Panc1 (cell line): ENCODE results near the gene HES1. TPM values are rescaled to one million over a fixed set of nuclear protein-coding genes. Genes with fewer than 3 reads are reported as not detected.

ENCODE experiments used
- ATAC-seq: fragments of 200-7000 bp; cut with Tn5 transposase; 2 replicates; pipeline ENCODE4 v1.9.1; 2020; ENCODE audit warnings: mild to moderate bottlenecking, moderate library complexity
- BruUV-seq: library from RNA; stranded (reverse); fragments of 400-500 nt; replicated peaks from 2 replicates; lab custom pipeline; 2021; lab: Mats Ljungman, UMichigan
- CTCF ChIA-PET: fragments of 300-600 bp; sonication (Branson Sonifier 250); formaldehyde crosslinking; loops from one replicate; lab custom pipeline; 2022; ENCODE audit warnings: antibody characterized with exemption; lab: Charles Lee
- POLR2A ChIA-PET: fragments of 300-600 bp; sonication (Branson Sonifier 250); formaldehyde crosslinking; loops from one replicate; lab custom pipeline; 2022; ENCODE audit warnings: antibody characterized with exemption; lab: Charles Lee
- DNase-seq: peaks from one replicate; pipeline ENCODE4 v3.0.0-alpha.2; 2010; ENCODE audit warnings: low read depth, low spot score
- H3K27ac ChIP-seq: 2 replicates; pipeline ENCODE4 v1.5.1; 2011; ENCODE audit warnings: mild to moderate bottlenecking, low read length, inconsistent platforms
- H3K27me3 ChIP-seq: fragments of 200-500 bp; sonication (Bioruptor generic); 2 replicates; pipeline ENCODE4 v1.6.0; 2014; ENCODE audit warnings: low read length, inconsistent platforms; ENCODE audit not compliant: control insufficient read depth, insufficient read depth
- H3K36me3 ChIP-seq: fragments of 200-500 bp; sonication (Bioruptor generic); 2 replicates; pipeline ENCODE4 v1.5.1; 2014; ENCODE audit warnings: inconsistent platforms, mild to moderate bottlenecking, low read length, moderate library complexity; ENCODE audit not compliant: control insufficient read depth, insufficient read depth
- H3K4me1 ChIP-seq: 2 replicates; pipeline ENCODE4 v1.5.1; 2011; ENCODE audit warnings: inconsistent platforms, mild to moderate bottlenecking, low read length, moderate library complexity; ENCODE audit not compliant: control insufficient read depth, insufficient read depth
- H3K4me3 ChIP-seq, 2 experiments: 2 replicates each; pipeline ENCODE4 v1.5.1; 2011 to 2012; ENCODE audit warnings: low read depth in 2 of 2, low read length in 2 of 2, mild to moderate bottlenecking in 2 of 2, inconsistent platforms in 1 of 2, moderate library complexity in 1 of 2
- H3K9me3 ChIP-seq: fragments of 200-500 bp; sonication (Bioruptor generic); 2 replicates; pipeline ENCODE4 v1.5.1; 2014; ENCODE audit warnings: low read depth, mild to moderate bottlenecking, inconsistent platforms, low read length, moderate library complexity; ENCODE audit not compliant: control insufficient read depth, insufficient read depth
- POLR2AphosphoS5 ChIP-seq: IDR thresholded peaks from 2 replicates; pipeline ENCODE4 v1.6.1; 2012; ENCODE audit warnings: mild to moderate bottlenecking, low read depth, low read length, moderate library complexity
- SIN3A ChIP-seq: IDR thresholded peaks from 2 replicates; pipeline ENCODE4 v1.6.1; 2012; ENCODE audit warnings: low read depth, mild to moderate bottlenecking, low read length, moderate library complexity, borderline replicate concordance; ENCODE audit not compliant: insufficient read depth
- TCF7L2 ChIP-seq: IDR thresholded peaks from 2 replicates; pipeline ENCODE4 v1.6.1; 2011; ENCODE audit warnings: mild to moderate bottlenecking, low read depth, low read length, inconsistent platforms
- in situ Hi-C: cut with HindIII; loops from 2 replicates; pipeline ENCODE4 v1.10.0; 2016; ENCODE audit warnings: low sequenced_read_pairs, low pct_unique_long_range_greater_than_20kb
- intact Hi-C: fragments of 100-400 bp; cut with micrococcal nuclease; formaldehyde crosslinking; loops from one replicate; pipeline ENCODE4 v1.10.0; 2022; ENCODE audit not compliant: unreplicated experiment
- total RNA-seq: library from RNA; stranded (reverse); gene quantifications from one replicate; pipeline ENCODE4 v1.2.1, GENCODE V29; 2021; ENCODE audit not compliant: unreplicated experiment
- TF ChIP-seq, protein P1 (sequence below), 2 experiments: IDR thresholded peaks; 2 replicates each; pipeline ENCODE4 v1.6.1; 2011 to 2012; ENCODE audit warnings: low read depth in 2 of 2, control low read depth in 1 of 2, low read length in 1 of 2, mild to moderate bottlenecking in 1 of 2, moderate library complexity in 1 of 2; ENCODE audit not compliant: insufficient read depth in 1 of 2
- TF ChIP-seq, protein P2 (sequence below): fragments of 450-650 bp; IDR thresholded peaks from 2 replicates; pipeline ENCODE4 v1.5.1; 2017; ENCODE audit warnings: mild to moderate bottlenecking

The HES1 gene
- total RNA-seq, 1 experiment from 2014 or later, result 28.5 TPM

DNA sequence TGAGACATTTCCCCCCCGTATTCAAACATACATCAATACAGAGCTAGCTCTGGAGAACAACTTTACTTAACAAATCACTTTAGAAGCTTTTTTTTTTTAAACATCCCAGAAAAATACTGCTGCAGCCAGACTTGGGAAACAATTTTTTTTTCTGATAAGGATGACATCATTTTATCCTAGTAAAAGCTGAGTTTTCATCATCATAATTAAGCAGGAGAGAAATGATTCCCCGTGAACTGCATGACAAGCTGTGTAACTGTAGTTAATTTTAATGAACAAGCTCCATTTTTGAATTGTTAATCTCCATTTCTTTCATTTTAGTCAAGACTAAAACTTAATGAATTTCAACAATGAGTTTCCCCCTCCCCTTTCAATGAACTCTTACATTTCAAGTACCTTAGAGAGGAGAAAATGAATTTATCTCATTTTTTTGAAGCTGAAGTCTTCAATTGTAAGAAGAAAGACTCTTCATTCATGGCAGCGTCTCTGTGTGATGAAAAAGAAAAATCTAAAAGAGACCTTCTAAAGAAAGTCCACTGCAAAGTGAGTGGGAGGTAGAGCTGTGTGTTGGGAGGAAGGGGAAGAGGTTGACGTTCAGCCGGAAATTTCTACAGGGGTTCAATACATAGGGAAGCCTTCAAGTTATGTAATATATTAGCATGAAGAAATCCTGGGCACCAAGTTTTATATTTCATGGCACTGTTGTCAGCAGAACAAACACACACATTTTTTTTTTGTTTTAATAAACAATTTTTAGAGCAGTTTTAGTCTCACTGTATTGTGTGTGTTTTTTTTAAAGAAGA, 31.7 kb downstream of the HES1 start:
- TF ChIP-seq TCF7L2 (no peak), POLR2AphosphoS5 (no peak), SIN3A (no peak)
- TF ChIP-seq, protein P1, sequence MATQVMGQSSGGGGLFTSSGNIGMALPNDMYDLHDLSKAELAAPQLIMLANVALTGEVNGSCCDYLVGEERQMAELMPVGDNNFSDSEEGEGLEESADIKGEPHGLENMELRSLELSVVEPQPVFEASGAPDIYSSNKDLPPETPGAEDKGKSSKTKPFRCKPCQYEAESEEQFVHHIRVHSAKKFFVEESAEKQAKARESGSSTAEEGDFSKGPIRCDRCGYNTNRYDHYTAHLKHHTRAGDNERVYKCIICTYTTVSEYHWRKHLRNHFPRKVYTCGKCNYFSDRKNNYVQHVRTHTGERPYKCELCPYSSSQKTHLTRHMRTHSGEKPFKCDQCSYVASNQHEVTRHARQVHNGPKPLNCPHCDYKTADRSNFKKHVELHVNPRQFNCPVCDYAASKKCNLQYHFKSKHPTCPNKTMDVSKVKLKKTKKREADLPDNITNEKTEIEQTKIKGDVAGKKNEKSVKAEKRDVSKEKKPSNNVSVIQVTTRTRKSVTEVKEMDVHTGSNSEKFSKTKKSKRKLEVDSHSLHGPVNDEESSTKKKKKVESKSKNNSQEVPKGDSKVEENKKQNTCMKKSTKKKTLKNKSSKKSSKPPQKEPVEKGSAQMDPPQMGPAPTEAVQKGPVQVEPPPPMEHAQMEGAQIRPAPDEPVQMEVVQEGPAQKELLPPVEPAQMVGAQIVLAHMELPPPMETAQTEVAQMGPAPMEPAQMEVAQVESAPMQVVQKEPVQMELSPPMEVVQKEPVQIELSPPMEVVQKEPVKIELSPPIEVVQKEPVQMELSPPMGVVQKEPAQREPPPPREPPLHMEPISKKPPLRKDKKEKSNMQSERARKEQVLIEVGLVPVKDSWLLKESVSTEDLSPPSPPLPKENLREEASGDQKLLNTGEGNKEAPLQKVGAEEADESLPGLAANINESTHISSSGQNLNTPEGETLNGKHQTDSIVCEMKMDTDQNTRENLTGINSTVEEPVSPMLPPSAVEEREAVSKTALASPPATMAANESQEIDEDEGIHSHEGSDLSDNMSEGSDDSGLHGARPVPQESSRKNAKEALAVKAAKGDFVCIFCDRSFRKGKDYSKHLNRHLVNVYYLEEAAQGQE (IDR thresholded peaks at IDR 0.05; ENCODE audit: insufficient read depth in 1 of 2, low read depth in 2 of 2, low read length in 1 of 2), result no peak
- TF ChIP-seq, protein P2, sequence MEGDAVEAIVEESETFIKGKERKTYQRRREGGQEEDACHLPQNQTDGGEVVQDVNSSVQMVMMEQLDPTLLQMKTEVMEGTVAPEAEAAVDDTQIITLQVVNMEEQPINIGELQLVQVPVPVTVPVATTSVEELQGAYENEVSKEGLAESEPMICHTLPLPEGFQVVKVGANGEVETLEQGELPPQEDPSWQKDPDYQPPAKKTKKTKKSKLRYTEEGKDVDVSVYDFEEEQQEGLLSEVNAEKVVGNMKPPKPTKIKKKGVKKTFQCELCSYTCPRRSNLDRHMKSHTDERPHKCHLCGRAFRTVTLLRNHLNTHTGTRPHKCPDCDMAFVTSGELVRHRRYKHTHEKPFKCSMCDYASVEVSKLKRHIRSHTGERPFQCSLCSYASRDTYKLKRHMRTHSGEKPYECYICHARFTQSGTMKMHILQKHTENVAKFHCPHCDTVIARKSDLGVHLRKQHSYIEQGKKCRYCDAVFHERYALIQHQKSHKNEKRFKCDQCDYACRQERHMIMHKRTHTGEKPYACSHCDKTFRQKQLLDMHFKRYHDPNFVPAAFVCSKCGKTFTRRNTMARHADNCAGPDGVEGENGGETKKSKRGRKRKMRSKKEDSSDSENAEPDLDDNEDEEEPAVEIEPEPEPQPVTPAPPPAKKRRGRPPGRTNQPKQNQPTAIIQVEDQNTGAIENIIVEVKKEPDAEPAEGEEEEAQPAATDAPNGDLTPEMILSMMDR, result no peak
- peaks cover 11% of the 10 kb centered on the region; the same call in 1 of the 2 replicates for H3K4me1 ChIP-seq
- no TSS peak for BruUV-seq
- no peaks in the 10 kb centered on the region for H3K27me3 ChIP-seq
- in situ Hi-C loops (no loop called here), intact Hi-C loops (no loop called here)
- H3K27ac ChIP-seq, result no peak overlapping the region
- ATAC-seq (no peak), DNase-seq (no peak)
- ChIA-PET CTCF (no interaction called here), POLR2A (interaction anchor here (0.6 to 0.7 kb wide), 3 partner anchors 10 to 478 kb away, joined by 3 to 6 read pairs (median 5); no protein-coding TSS in a partner anchor)
- H3K9me3 ChIP-seq, result no peaks in the 10 kb centered on the region
- no peak overlapping the region for H3K4me3 ChIP-seq
- H3K36me3 ChIP-seq, result no peaks in the 10 kb centered on the region

DNA sequence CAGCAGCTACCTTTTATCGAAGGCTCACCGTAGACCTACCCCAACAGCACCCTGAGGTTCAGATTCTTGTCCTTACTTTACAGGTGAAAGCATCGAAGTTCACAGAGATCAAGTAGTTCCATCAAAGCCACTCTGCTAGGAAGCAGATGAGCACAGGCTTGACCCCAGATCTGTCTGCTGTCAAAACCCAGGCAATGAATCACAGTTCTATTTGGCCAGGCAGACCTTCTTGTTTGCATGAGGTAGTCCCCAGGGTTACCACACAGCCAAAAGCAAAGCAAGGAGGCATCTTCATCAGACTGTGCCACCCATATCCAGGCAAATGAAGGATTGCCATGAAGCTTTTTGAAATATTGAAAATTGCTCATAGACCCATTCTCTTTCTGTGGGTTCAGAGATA, 33.0 kb downstream of the HES1 start:
- peaks cover 11% of the 10 kb centered on the region; the same call in 1 of the 2 replicates for H3K4me1 ChIP-seq
- in situ Hi-C loops (no loop called here), intact Hi-C loops (no loop called here)
- no peaks in the 10 kb centered on the region for H3K36me3 ChIP-seq
- H3K4me3 ChIP-seq, result no peak overlapping the region
- CTCF ChIA-PET, result no interaction called here
- BruUV-seq, result no TSS peak
- H3K27ac ChIP-seq, result no peak overlapping the region
- no peak for ATAC-seq
- H3K27me3 ChIP-seq, result no peaks in the 10 kb centered on the region
- no peak for TF ChIP-seq POLR2AphosphoS5
- TF ChIP-seq, protein P2, result no peak
- TF ChIP-seq, protein P1 (IDR thresholded peaks at IDR 0.05; ENCODE audit: insufficient read depth in 1 of 2, low read depth in 2 of 2, low read length in 1 of 2), result no peak
- POLR2A ChIA-PET, result interaction anchor here (0.5 kb wide), 1 partner anchor 484 kb away, joined by 5 read pairs; no protein-coding TSS in a partner anchor
- DNase-seq, result no peak
- no peaks in the 10 kb centered on the region for H3K9me3 ChIP-seq
